Small intestine (tissue), 7 donors: ENCODE data around the gene GFRA1. TPM values are rescaled to one million over a fixed set of nuclear protein-coding genes. Genes with fewer than 3 reads are reported as not detected.

Source experiments
- DNase-seq, 2 donors: peaks; one replicate each; pipeline versions ENCODE4 v3.0.0 to v3.0.0-alpha.2; 2013
- FAIRE-seq: peaks from 2 replicates; lab custom pipeline; 2012; peaks lifted over from hg19 to GRCh38; lab: Jason Lieb, UNC
- H3K27ac ChIP-seq, 3 donors: one replicate each; pipeline ENCODE4 v1.5.1; 2013; ENCODE audit warnings: low read length in 2 of 3, mild to moderate bottlenecking in 2 of 3, control low read depth in 1 of 3, inconsistent platforms in 1 of 3, low read depth in 1 of 3, moderate library complexity in 1 of 3
- H3K27me3 ChIP-seq, 3 donors: one replicate each; pipeline ENCODE4 v1.6.1; 2013; ENCODE audit warnings: low read length in 3 of 3, inconsistent platforms in 1 of 3; ENCODE audit not compliant: control insufficient read depth in 3 of 3, insufficient read depth in 3 of 3
- H3K36me3 ChIP-seq, 3 donors: one replicate each; pipeline ENCODE4 v1.6.1; 2013; ENCODE audit warnings: low read length in 3 of 3, inconsistent platforms in 1 of 3, low read depth in 1 of 3, mild to moderate bottlenecking in 1 of 3, moderate library complexity in 1 of 3; ENCODE audit not compliant: control insufficient read depth in 3 of 3, insufficient read depth in 2 of 3
- H3K4me1 ChIP-seq, 3 donors: one replicate each; pipeline ENCODE4 v1.6.1; 2013; ENCODE audit warnings: low read length in 2 of 3, inconsistent platforms in 1 of 3, low read depth in 1 of 3, mild to moderate bottlenecking in 1 of 3, moderate library complexity in 1 of 3; ENCODE audit not compliant: control insufficient read depth in 3 of 3, insufficient read depth in 2 of 3
- H3K4me3 ChIP-seq, 3 donors: one replicate each; pipeline ENCODE4 v1.5.1; 2013; ENCODE audit warnings: low read length in 3 of 3, control low read depth in 1 of 3, inconsistent platforms in 1 of 3, low read depth in 1 of 3, mild to moderate bottlenecking in 1 of 3, moderate library complexity in 1 of 3
- H3K9me3 ChIP-seq, 2 donors: one replicate each; pipeline ENCODE4 v1.6.1; 2013; ENCODE audit warnings: low read depth in 1 of 2, low read length in 1 of 2; ENCODE audit not compliant: control insufficient read depth in 2 of 2, insufficient read depth in 1 of 2
- WGBS, 3 donors: extraction: QIAGEN DNeasy Blood & Tissue Kit; methylation state at CpG; one replicate each; pipeline ENCODE4 v1.1.7; 2013; 5-methylcytosine and 5-hydroxymethylcytosine counted together
- polyA plus RNA-seq, 4 donors: library from polyadenylated mRNA; stranded (reverse) in 3 of 4; unstranded in 1 of 4; fragments of 200-250 nt in 3 of 4; fragments of 120-200 nt in 1 of 4; gene quantifications; one replicate each; pipeline versions ENCODE4 v1.2.1 to v1.2.3, GENCODE V29; 2013
- donor health status: healthy with polysubstance abuse.
- donor health status: control.
- donor health status: control.
- donor health status: Bipolar disorder and iron deficiency.
- donor health status: healthy.

GFRA1 gene
- polyA plus RNA-seq, 4 donors: 0.22 to 7.4 (median 1.6) TPM

DNA sequence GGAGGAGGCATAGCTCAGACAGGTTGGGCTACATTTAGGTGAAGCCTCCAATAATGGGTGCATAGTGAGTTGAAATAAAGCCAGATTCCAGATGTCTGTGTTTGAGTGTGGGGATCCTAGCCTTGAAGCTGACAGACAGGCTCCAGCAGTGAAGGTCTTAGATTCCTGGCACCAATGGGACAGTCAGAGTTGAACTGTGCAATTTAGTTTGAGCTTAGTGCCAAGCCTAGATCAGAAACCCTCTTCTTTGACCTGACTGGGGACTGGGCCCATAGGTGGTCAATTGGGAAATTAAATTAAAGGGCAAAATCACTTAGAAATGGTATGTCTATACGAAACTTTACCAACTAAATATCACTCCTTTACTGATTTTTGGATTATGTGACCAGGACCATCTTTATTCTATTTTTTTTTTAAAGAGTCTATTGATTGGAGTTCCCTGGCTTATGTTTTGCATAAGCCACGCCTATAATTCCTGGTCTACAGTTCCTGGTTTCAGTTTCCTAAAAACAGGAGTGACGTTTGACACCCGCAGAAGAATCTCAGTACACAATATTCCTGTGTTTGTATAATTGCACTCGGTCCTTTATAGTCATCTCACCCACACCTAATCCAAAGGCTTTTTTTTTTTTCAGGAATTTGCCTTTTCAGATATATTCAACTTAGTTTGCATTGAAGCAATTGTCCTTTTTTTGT, 201.4 kb downstream of the GFRA1 start:
- Histone ChIP-seq H3K9me3 (no peaks in the 10 kb centered on the region), H3K4me3 (no peak overlapping the region), H3K27ac (no peak overlapping the region), H3K36me3 (no peaks in the 10 kb centered on the region), H3K27me3 (no peaks in the 10 kb centered on the region), H3K4me1 (no peaks in the 10 kb centered on the region)
- 53 to 77% (median 56%) methylated on average over 5 of the region's 5 CpGs for WGBS, 3 donors
- no peak for FAIRE-seq
- no peak for DNase-seq

GRCh38 chr10:116070743-116071320, 202.2 kb downstream of the GFRA1 start:
- Histone ChIP-seq H3K27me3 (no peaks in the 10 kb centered on the region), H3K27ac (no peak overlapping the region), H3K4me3 (no peak overlapping the region), H3K4me1 (no peaks in the 10 kb centered on the region), H3K36me3 (no peaks in the 10 kb centered on the region), H3K9me3 (no peaks in the 10 kb centered on the region)
- 80 to 86% (median 80%) methylated on average over 5 of the region's 5 CpGs for WGBS, 3 donors
- no peak for FAIRE-seq
- DNase-seq: no peak

DNA sequence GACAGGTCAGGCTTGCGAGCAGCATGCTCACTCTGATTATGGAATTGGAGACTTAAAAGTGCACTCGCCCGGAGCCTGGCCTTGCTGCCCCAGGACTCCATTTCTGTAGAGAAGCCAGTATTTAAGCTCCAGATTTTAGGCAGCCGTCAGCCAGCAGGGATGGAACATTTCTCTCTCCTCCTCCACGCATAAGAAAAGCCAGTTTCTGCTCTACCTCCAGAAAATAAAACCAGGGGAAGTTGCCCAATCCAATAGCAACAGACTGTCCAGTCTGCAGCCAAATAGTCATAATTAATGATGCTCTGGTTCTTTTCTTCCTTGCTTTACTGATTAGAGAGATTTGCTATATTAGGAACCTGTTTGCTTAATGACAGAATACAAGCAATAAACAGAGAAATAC, 203.2 kb downstream of the GFRA1 start:
- H3K27me3 ChIP-seq: no peaks in the 10 kb centered on the region
- H3K4me3 ChIP-seq: no peak overlapping the region
- H3K27ac ChIP-seq: no peak overlapping the region
- no peaks in the 10 kb centered on the region for H3K4me1 ChIP-seq
- no peaks in the 10 kb centered on the region for H3K9me3 ChIP-seq
- H3K36me3 ChIP-seq: no peaks in the 10 kb centered on the region
- FAIRE-seq (no peak), DNase-seq (no peak)
- WGBS, 3 donors: 58 to 81% (median 78%) methylated on average over 5 of the region's 5 CpGs

GRCh38 chr10:116067825-116068224, 205.2 kb downstream of the GFRA1 start:
- FAIRE-seq (no peak), DNase-seq (no peak)
- no peak overlapping the region for H3K4me3 ChIP-seq
- no peaks in the 10 kb centered on the region for H3K9me3 ChIP-seq
- 91 to 94% (median 92%) methylated on average over 7 of the region's 7 CpGs for WGBS, 3 donors
- no peak overlapping the region for H3K27ac ChIP-seq
- no peaks in the 10 kb centered on the region for H3K27me3 ChIP-seq
- no peaks in the 10 kb centered on the region for H3K36me3 ChIP-seq
- H3K4me1 ChIP-seq: no peaks in the 10 kb centered on the region

GRCh38 chr10:116063107-116063506, 209.9 kb downstream of the GFRA1 start:
- DNase-seq (no peak), FAIRE-seq (no peak)
- no peaks in the 10 kb centered on the region for H3K9me3 ChIP-seq
- no peaks in the 10 kb centered on the region for H3K27me3 ChIP-seq
- 59 to 74% (median 68%) methylated on average over 4 of the region's 4 CpGs for WGBS, 3 donors
- no peaks in the 10 kb centered on the region for H3K4me1 ChIP-seq
- no peaks in the 10 kb centered on the region for H3K36me3 ChIP-seq
- no peak overlapping the region for H3K27ac ChIP-seq
- H3K4me3 ChIP-seq: no peak overlapping the region

- Histone ChIP-seq H3K9me3 (no peaks in the 10 kb centered on the region), H3K27ac (no peak overlapping the region), H3K4me1 (no peaks in the 10 kb centered on the region), H3K27me3 (no peaks in the 10 kb centered on the region), H3K36me3 (no peaks in the 10 kb centered on the region), H3K4me3 (no peak overlapping the region)
- whole genome bisulfite sequencing, 3 donors: 66 to 88% (median 72%) methylated on average over 7 of the region's 7 CpGs
- DNase-seq (no peak), FAIRE-seq (no peak)
Observed at GRCh38 chr10:116060864-116061263, 212.1 kb downstream of the GFRA1 start.

DNA sequence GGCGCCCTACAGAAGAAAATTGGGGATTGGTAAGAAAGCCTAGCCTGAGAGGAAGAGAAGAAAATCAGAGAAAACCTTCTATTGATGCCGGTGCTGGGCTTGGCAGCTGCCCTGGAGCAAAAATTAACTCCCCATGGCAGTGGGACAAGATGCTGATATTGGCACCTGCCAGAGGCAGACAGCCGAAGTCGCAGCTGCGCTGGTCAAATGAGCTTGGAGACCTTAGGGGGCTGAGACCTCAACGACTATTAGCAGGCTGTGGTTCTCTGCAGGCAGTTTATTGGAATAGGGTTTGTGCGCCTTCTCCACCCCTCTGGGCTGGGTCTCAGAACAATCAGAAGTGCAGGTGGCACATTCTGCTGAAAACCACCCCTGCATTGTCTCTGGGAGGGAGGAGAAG, 213.7 kb downstream of the GFRA1 start:
- WGBS, 3 donors: 87% methylated on average over 7 of the region's 7 CpGs
- Histone ChIP-seq H3K4me3 (no peak overlapping the region), H3K27me3 (no peaks in the 10 kb centered on the region), H3K4me1 (no peaks in the 10 kb centered on the region), H3K9me3 (no peaks in the 10 kb centered on the region), H3K27ac (no peak overlapping the region), H3K36me3 (no peaks in the 10 kb centered on the region)
- DNase-seq (no peak), FAIRE-seq (no peak)

DNA sequence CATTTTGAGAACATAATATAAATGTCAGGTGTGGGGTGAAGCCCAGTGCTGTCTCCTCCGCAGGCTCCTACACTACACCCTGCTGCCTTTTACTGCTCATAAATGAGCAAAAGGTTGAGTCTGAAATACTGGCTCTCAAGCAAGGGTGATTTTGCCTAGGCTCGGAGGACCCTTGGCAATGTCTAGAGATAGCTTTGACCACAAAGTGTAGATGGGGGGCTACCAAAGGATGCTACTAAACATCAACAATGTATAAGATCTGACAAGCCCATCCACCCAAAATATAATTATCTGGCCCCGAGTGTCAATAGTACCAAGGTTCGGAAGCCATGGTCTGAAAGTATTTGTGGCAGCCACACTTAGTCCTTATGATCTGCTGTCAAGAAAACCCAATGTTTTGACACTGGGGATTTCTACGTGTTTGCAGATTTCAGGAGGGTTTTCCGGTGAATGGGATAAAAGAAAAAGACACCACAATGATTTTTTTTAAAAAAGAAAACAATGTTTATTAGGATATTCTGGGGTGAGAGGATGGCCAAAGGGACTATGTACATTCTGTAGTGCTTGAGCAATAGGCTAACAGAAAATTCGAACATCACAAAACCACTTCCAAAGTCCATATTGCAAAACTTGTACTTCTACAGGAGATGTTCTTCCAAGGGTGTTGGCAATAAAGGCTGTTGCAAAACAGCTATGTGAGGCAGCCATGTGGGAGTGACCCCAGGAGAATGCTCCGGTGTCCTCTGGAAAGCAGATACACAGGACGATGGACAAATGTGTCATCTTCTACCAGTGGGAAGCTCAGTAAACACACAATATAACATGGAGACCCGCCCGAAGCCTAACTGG, 216.3 kb downstream of the GFRA1 start:
- DNase-seq (peak in 1 of 2 donors; percentile 65), FAIRE-seq (no peak)
- H3K9me3 ChIP-seq: no peaks in the 10 kb centered on the region
- no peaks in the 10 kb centered on the region for H3K36me3 ChIP-seq
- no peak overlapping the region for H3K4me3 ChIP-seq
- WGBS, 3 donors: 73 to 81% (median 75%) methylated on average over 11 of the region's 11 CpGs
- no peak overlapping the region for H3K27ac ChIP-seq
- H3K27me3 ChIP-seq: no peaks in the 10 kb centered on the region
- no peaks in the 10 kb centered on the region for H3K4me1 ChIP-seq
